Transverse colon (tissue), 3 donors: Measurements from ENCODE around the gene CDHR4.

ENCODE experiments used
- EP300 ChIP-seq: sonication (generic); formaldehyde crosslinking; IDR thresholded peaks from one replicate; pipeline ENCODE4 v1.6.1; 2017; ENCODE audit warnings: antibody characterized with exemption, low read depth
- POLR2A ChIP-seq: fragments of 450-650 bp; IDR thresholded peaks from one replicate; pipeline ENCODE4 v1.6.1; 2016; ENCODE audit warnings: antibody characterized with exemption, mild to moderate bottlenecking, moderate library complexity
- TF ChIP-seq, protein P1 (sequence below), 5 experiments: fragments of 200-600 bp in 3 of 5; fragments of 450-650 bp in 2 of 5; sonication (generic) in 3 of 5; IDR thresholded peaks; 1 replicate in 2 of 5; 2 replicates in 3 of 5; pipeline ENCODE4 v1.5.1; 2016 to 2017; ENCODE audit warnings: antibody characterized with exemption in 5 of 5, inconsistent platforms in 3 of 5, mild to moderate bottlenecking in 2 of 5, moderate library complexity in 1 of 5

GRCh38 chr3:49771340-49771938, 28.2 kb downstream of the CDHR4 start:
- TF ChIP-seq, protein P1, sequence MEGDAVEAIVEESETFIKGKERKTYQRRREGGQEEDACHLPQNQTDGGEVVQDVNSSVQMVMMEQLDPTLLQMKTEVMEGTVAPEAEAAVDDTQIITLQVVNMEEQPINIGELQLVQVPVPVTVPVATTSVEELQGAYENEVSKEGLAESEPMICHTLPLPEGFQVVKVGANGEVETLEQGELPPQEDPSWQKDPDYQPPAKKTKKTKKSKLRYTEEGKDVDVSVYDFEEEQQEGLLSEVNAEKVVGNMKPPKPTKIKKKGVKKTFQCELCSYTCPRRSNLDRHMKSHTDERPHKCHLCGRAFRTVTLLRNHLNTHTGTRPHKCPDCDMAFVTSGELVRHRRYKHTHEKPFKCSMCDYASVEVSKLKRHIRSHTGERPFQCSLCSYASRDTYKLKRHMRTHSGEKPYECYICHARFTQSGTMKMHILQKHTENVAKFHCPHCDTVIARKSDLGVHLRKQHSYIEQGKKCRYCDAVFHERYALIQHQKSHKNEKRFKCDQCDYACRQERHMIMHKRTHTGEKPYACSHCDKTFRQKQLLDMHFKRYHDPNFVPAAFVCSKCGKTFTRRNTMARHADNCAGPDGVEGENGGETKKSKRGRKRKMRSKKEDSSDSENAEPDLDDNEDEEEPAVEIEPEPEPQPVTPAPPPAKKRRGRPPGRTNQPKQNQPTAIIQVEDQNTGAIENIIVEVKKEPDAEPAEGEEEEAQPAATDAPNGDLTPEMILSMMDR (IDR thresholded peaks at IDR 0.05): no peak
- TF ChIP-seq POLR2A (no peak), EP300 (no peak)
